H1 (cell line): ENCODE data around the gene KLHL29. TPM values are rescaled to one million over a fixed set of nuclear protein-coding genes. Genes with fewer than 3 reads are reported as not detected.

Source experiments
- CTCF ChIA-PET: fragments of 300-600 bp; sonication (Branson Sonifier 250); formaldehyde crosslinking; loops from one replicate; lab custom pipeline; 2021; ENCODE audit not compliant: partially characterized antibody; lab: Charles Lee
- POLR2A ChIA-PET: fragments of 300-600 bp; sonication (Branson Sonifier 250); formaldehyde crosslinking; loops from one replicate; lab custom pipeline; 2021; ENCODE audit warnings: inconsistent platforms; ENCODE audit not compliant: partially characterized antibody; lab: Charles Lee
- DNase-seq, 2 experiments: peaks; one replicate each; pipeline versions ENCODE4 v3.0.0 to v3.0.0-alpha.2; 2010 to 2022; ENCODE audit warnings: low spot score in 2 of 2, low read depth in 1 of 2, mixed read lengths in 1 of 2
- FAIRE-seq: peaks from 2 replicates; lab custom pipeline; 2011; peaks lifted over from hg19 to GRCh38; lab: Jason Lieb, UNC
- H2AFZ ChIP-seq: 2 replicates; pipeline ENCODE4 v1.8.1; 2012; ENCODE audit warnings: low read length, inconsistent platforms
- H2AK5ac ChIP-seq: 2 replicates; pipeline ENCODE4 v1.6.1; 2013; ENCODE audit warnings: low read depth, low read length
- H2BK120ac ChIP-seq: replicated peaks from 2 replicates; pipeline ENCODE3; 2013; ENCODE audit warnings: low read depth, low read length, inconsistent platforms
- H2BK12ac ChIP-seq: 2 replicates; pipeline ENCODE4 v1.6.1; 2013; ENCODE audit warnings: low read depth, low read length
- H2BK15ac ChIP-seq: 2 replicates; pipeline ENCODE4 v1.6.1; 2013; ENCODE audit warnings: low read length
- H2BK20ac ChIP-seq: 2 replicates; pipeline ENCODE4 v1.6.1; 2013; ENCODE audit warnings: low read length
- H2BK5ac ChIP-seq: 2 replicates; pipeline ENCODE4 v1.6.1; 2013; ENCODE audit warnings: low read depth, low read length
- H3K14ac ChIP-seq: 2 replicates; pipeline ENCODE4 v1.6.1; 2013; ENCODE audit warnings: inconsistent platforms; ENCODE audit not compliant: insufficient read length
- H3K18ac ChIP-seq: 2 replicates; pipeline ENCODE4 v1.6.1; 2013; ENCODE audit warnings: low read length; ENCODE audit errors: extremely low read depth
- H3K23ac ChIP-seq: 2 replicates; pipeline ENCODE4 v1.6.1; 2013; ENCODE audit warnings: inconsistent platforms; ENCODE audit not compliant: insufficient read length
- H3K23me2 ChIP-seq: 2 replicates; pipeline ENCODE4 v1.6.1; 2013; ENCODE audit warnings: low read depth, low read length
- H3K27ac ChIP-seq: 2 replicates; pipeline ENCODE4 v1.6.1; 2011; ENCODE audit warnings: low read depth, low read length, inconsistent platforms
- H3K27me3 ChIP-seq, 4 experiments: replicated peaks in 1 of 4; 1 replicate in 1 of 4; 2 replicates in 3 of 4; pipeline versions ENCODE4 v1.6.1 to v1.8.1; 2011 to 2013; ENCODE audit warnings: low read length in 3 of 4, mild to moderate bottlenecking in 3 of 4, inconsistent platforms in 2 of 4, mixed read lengths in 2 of 4, moderate library complexity in 1 of 4; ENCODE audit not compliant: control insufficient read depth in 3 of 4, insufficient read depth in 3 of 4; ENCODE audit errors: extremely low read depth in 1 of 4
- H3K36me3 ChIP-seq, 4 experiments: 2 replicates each; pipeline versions ENCODE4 v1.6.1 to v1.8.1; 2011 to 2013; ENCODE audit warnings: mild to moderate bottlenecking in 4 of 4, low read length in 3 of 4, moderate library complexity in 2 of 4, control low read depth in 1 of 4, inconsistent platforms in 1 of 4; ENCODE audit not compliant: insufficient read depth in 4 of 4, control insufficient read depth in 2 of 4
- H3K4ac ChIP-seq: replicated peaks from 2 replicates; pipeline ENCODE3; 2013; ENCODE audit warnings: low read length, low read depth, mixed read lengths, inconsistent platforms; ENCODE audit not compliant: insufficient read length
- H3K4me1 ChIP-seq, 4 experiments: replicated peaks in 1 of 4; 1 replicate in 1 of 4; 2 replicates in 3 of 4; pipeline versions ENCODE4 v1.6.1 to v1.8.1; 2011 to 2013; ENCODE audit warnings: low read length in 3 of 4, inconsistent platforms in 2 of 4, mixed read lengths in 1 of 4; ENCODE audit not compliant: insufficient read depth in 4 of 4, control insufficient read depth in 3 of 4
- H3K4me2 ChIP-seq, 2 experiments: 2 replicates each; pipeline versions ENCODE4 v1.6.1 to v1.8.1; 2011 to 2013; ENCODE audit warnings: low read depth in 2 of 2, low read length in 2 of 2, control low read depth in 1 of 2, inconsistent platforms in 1 of 2, mild to moderate bottlenecking in 1 of 2; ENCODE audit not compliant: insufficient read depth in 1 of 2
- H3K4me3 ChIP-seq, 4 experiments: fragments of 200-600, 300-600 bp in 1 of 4; sonication (generic), shearing (Covaris generic), sonication (Bioruptor Twin) in 1 of 4; 2 replicates each; pipeline versions ENCODE4 v1.5.1 to v1.8.1; 2011 to 2016; ENCODE audit warnings: low read length in 4 of 4, low read depth in 3 of 4, control low read depth in 2 of 4, inconsistent platforms in 2 of 4, mild to moderate bottlenecking in 2 of 4, mixed read lengths in 1 of 4, moderate library complexity in 1 of 4; ENCODE audit not compliant: insufficient read depth in 2 of 4; ENCODE audit errors: extremely low read depth in 1 of 4
- H3K56ac ChIP-seq: replicated peaks from 2 replicates; pipeline ENCODE3; 2013; ENCODE audit warnings: low read depth, mild to moderate bottlenecking, mixed read lengths, low read length, inconsistent platforms; ENCODE audit not compliant: insufficient read length
- H3K79me1 ChIP-seq: 2 replicates; pipeline ENCODE4 v1.6.1; 2013; ENCODE audit warnings: low read depth, low read length, control low read depth
- H3K79me2 ChIP-seq, 2 experiments: 2 replicates each; pipeline versions ENCODE4 v1.6.1 to v1.8.1; 2012 to 2013; ENCODE audit warnings: low read length in 2 of 2, mild to moderate bottlenecking in 2 of 2, inconsistent platforms in 1 of 2; ENCODE audit not compliant: insufficient read depth in 2 of 2, control insufficient read depth in 1 of 2
- H3K9ac ChIP-seq, 4 experiments: replicated peaks in 1 of 4; 1 replicate in 1 of 4; 2 replicates in 3 of 4; pipeline versions ENCODE4 v1.6.1 to v1.8.1; 2011 to 2013; ENCODE audit warnings: low read depth in 3 of 4, low read length in 3 of 4, control low read depth in 2 of 4, mild to moderate bottlenecking in 2 of 4, moderate library complexity in 2 of 4, inconsistent platforms in 1 of 4; ENCODE audit errors: extremely low read depth in 1 of 4
- H3K9me3 ChIP-seq, 2 experiments: 2 replicates each; pipeline versions ENCODE4 v1.6.1 to v1.8.1; 2012 to 2013; ENCODE audit warnings: mild to moderate bottlenecking in 2 of 2, moderate library complexity in 2 of 2, control low read depth in 1 of 2, inconsistent platforms in 1 of 2, low read depth in 1 of 2, low read length in 1 of 2, mixed read lengths in 1 of 2; ENCODE audit not compliant: insufficient read depth in 2 of 2
- H4K20me1 ChIP-seq, 2 experiments: replicated peaks in 1 of 2; 2 replicates each; pipeline versions ENCODE3 to v1.8.1; 2011 to 2013; ENCODE audit warnings: inconsistent platforms in 2 of 2, low read length in 2 of 2, mild to moderate bottlenecking in 1 of 2; ENCODE audit not compliant: insufficient read depth in 2 of 2, control insufficient read depth in 1 of 2
- H4K5ac ChIP-seq: 2 replicates; pipeline ENCODE4 v1.6.1; 2013; ENCODE audit warnings: low read length, low read depth, mixed read lengths, inconsistent platforms; ENCODE audit not compliant: insufficient read length
- H4K8ac ChIP-seq: 2 replicates; pipeline ENCODE4 v1.8.0; 2013; ENCODE audit warnings: mild to moderate bottlenecking, moderate library complexity, low read length, inconsistent platforms; ENCODE audit not compliant: insufficient read depth; ENCODE audit errors: extremely low read depth
- H4K91ac ChIP-seq: replicated peaks from 2 replicates; pipeline ENCODE3; 2013; ENCODE audit warnings: low read length, mixed read lengths, inconsistent platforms; ENCODE audit not compliant: insufficient read length
- HDAC2 ChIP-seq, 2 experiments: fragments of 300-600 bp in 1 of 2; sonication (generic) in 1 of 2; IDR thresholded peaks; 2 replicates each; pipeline ENCODE4 v1.6.1; 2011 to 2012; ENCODE audit warnings: low read depth in 2 of 2, low read length in 2 of 2, mild to moderate bottlenecking in 2 of 2, moderate library complexity in 2 of 2, borderline replicate concordance in 1 of 2, inconsistent platforms in 1 of 2
- TAF1 ChIP-seq: IDR thresholded peaks from 2 replicates; pipeline ENCODE4 v1.6.1; 2011; ENCODE audit warnings: mild to moderate bottlenecking, low read depth, low read length
- WGBS, 2 experiments: shearing (Covaris generic) in 1 of 2; methylation state at CpG; one replicate each; pipeline versions ENCODE4 v1.1.6 to v1.1.7; 2013 to 2015; ENCODE audit warnings: low lambda C conversion rate in 2 of 2, mixed read lengths in 2 of 2, inconsistent platforms in 1 of 2, low coverage in 1 of 2, missing lambda C conversion rate in 1 of 2; ENCODE audit not compliant: insufficient replicate concordance in 2 of 2, insufficient coverage in 1 of 2, insufficient read length in 1 of 2; ENCODE audit errors: extremely low coverage in 1 of 2, missing lambda C conversion rate in 1 of 2; 5-methylcytosine and 5-hydroxymethylcytosine counted together
- polyA plus RNA-seq, 7 experiments: library from polyadenylated mRNA; depleted of rRNA in 3 of 7; stranded (reverse) in 5 of 7; unstranded in 2 of 7; fragments of >200 nt in 5 of 7; fragments of 200-250 nt in 2 of 7; gene quantifications; 1 replicate in 5 of 7; 2 replicates in 1 of 7; 4 replicates in 1 of 7; pipeline versions ENCODE4 v1.2.1 to v1.2.3, GENCODE V29; 2011 to 2013; ENCODE audit warnings: missing spikeins in 2 of 7, mixed read lengths in 2 of 7
- total RNA-seq: library from RNA; stranded (reverse); fragmentation: NEBNext Ultra II Directional; extraction: Animal tissue kit (Norgen Biotek cat#: 25700); gene quantifications from 2 replicates; pipeline ENCODE4 v1.2.1, GENCODE V29; 2021

Gene KLHL29
- total and polyA plus RNA-seq, 2 of the 8 experiments (the other 6 are each of a cell fraction or from before 2014, with no cell fraction given): 1.1 to 4.7 TPM

DNA sequence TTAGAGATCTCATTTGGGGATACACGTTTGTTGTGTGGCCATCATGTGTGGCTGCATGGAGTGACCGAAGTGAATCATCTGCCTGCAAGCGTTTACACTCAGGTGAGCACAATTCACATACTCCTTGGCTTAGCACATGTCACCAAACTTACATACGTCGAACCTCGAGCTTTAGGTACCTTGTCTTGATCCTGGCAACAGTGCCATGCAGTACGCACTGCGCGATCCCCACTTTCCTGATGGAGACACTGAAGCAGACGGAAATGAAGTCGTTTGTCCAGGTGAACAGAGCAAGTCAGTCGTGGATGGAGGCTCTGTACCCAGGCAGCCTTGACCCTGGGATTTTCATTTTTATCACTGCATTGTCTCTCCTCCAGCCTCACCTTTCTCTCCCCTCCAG lies 32.3 kb downstream of the KLHL29 start:
- DNase-seq: no peak
- no peak overlapping the region for H2BK120ac ChIP-seq
- H3K27me3 ChIP-seq: no peaks in the 10 kb centered on the region
- no peak overlapping the region for H3K4me3 ChIP-seq
- no peak overlapping the region for H2BK5ac ChIP-seq
- no peaks in the 10 kb centered on the region for H3K79me2 ChIP-seq
- H3K23me2 ChIP-seq: peaks cover 8% of the 10 kb centered on the region
- no peak overlapping the region for H3K23ac ChIP-seq
- no peak for TF ChIP-seq HDAC2 (IDR thresholded peaks at IDR 0.05; ENCODE audit: borderline replicate concordance in 1 of 2, low read depth in 2 of 2, low read length in 2 of 2)
- no peak for TF ChIP-seq TAF1
- no peak overlapping the region for H3K14ac ChIP-seq
- no peak overlapping the region for H4K91ac ChIP-seq
- H2BK20ac ChIP-seq: no peak overlapping the region
- WGBS, 2 experiments: 92% methylated on average over 12 of the region's 12 CpGs; no CpG with 5 or more reads in 1 of the 2 experiments
- no peak overlapping the region for H3K18ac ChIP-seq
- no peak overlapping the region for H3K56ac ChIP-seq
- H3K4me2 ChIP-seq: no peak overlapping the region
- H3K4me1 ChIP-seq: no peaks in the 10 kb centered on the region; a peak in 1 of 7 replicates
- H3K4ac ChIP-seq: no peak overlapping the region
- no peak overlapping the region for H3K27ac ChIP-seq
- no peak overlapping the region for H3K9ac ChIP-seq
- peaks cover 0 to 8% of the 10 kb centered on the region in 2 experiments for H4K20me1 ChIP-seq
- peaks cover 3% of the 10 kb centered on the region; the same call in 1 of the 2 replicates for H3K79me1 ChIP-seq
- POLR2A ChIA-PET: no interaction called here
- H2AFZ ChIP-seq: no peak overlapping the region
- no peak overlapping the region for H4K5ac ChIP-seq
- no peak overlapping the region for H2BK12ac ChIP-seq
- no peak for FAIRE-seq
- H3K9me3 ChIP-seq: no peaks in the 10 kb centered on the region
- no peak overlapping the region for H2AK5ac ChIP-seq
- no peak overlapping the region for H4K8ac ChIP-seq
- no peak overlapping the region for H2BK15ac ChIP-seq
- CTCF ChIA-PET: interaction anchor here (0.6 to 4.2 kb wide), 12 partner anchors 8 to 218 kb away, joined by 3 to 26 read pairs (median 4); no protein-coding TSS in a partner anchor
- no peaks in the 10 kb centered on the region for H3K36me3 ChIP-seq
